ENCODE results near the gene SUPT6H. TPM values are rescaled to one million over a fixed set of nuclear protein-coding genes. Genes with fewer than 3 reads are reported as not detected.

SUPT6H gene
- total and polyA plus RNA-seq, 2 donors (not counting 3 experiments of a cell fraction or from before 2014, with no cell fraction given), result 33.9 to 79.2 TPM

- no peak overlapping the region for H2AFZ ChIP-seq (ENCODE audit: low read depth, low read length)
- no peak overlapping the region for H3K4me2 ChIP-seq (ENCODE audit: insufficient read depth, low read length)
- no peaks in the 10 kb centered on the region for H3K9me3 ChIP-seq (replicated peaks; ENCODE audit: control insufficient read depth, insufficient read depth, low read length)
- H3K9ac ChIP-seq (replicated peaks; ENCODE audit: extremely low read depth, insufficient read depth, low read length), result no peak overlapping the region
- FAIRE-seq (no peak), DNase-seq (ENCODE audit: low read depth, low spot score) (no peak)
- no peaks in the 10 kb centered on the region for H3K9me1 ChIP-seq (replicated peaks; ENCODE audit: control insufficient read depth, extremely low read depth, insufficient read depth, low read length)
- H3K4me3 ChIP-seq (replicated peaks in 1 of 3; ENCODE audit: insufficient read depth in 1 of 3, low read depth in 1 of 3, low read length in 3 of 3), result no peak overlapping the region
- no peaks in the 10 kb centered on the region for H4K20me1 ChIP-seq (replicated peaks; ENCODE audit: control insufficient read depth, extremely low read depth, insufficient read depth, low read length)
- dilution Hi-C loops (cut with MboI; ENCODE audit: extremely low pct_ligation_motif_present, low sequenced_read_pairs) (no loop called here), intact Hi-C loops (cut with micrococcal nuclease) (loop anchor here (5.0 kb wide), 1 partner anchor 52 kb away; the partner anchor contains the start of genes SDF2 and SUPT6H)
- no TSS peak for BruUV-seq (replicated peaks)
- TF ChIP-seq POLR2A (IDR thresholded peaks at IDR 0.05; ENCODE audit: low read depth, low read length) (no peak), MAX (IDR thresholded peaks at IDR 0.05; ENCODE audit: insufficient read depth, insufficient read length) (no peak), EZH2 (IDR thresholded peaks at IDR 0.05; ENCODE audit: borderline replicate concordance, low read depth, low read length, severe bottlenecking) (no peak), MYC (IDR thresholded peaks at IDR 0.05; ENCODE audit: low read depth, low read length) (no peak), GATA2 (IDR thresholded peaks at IDR 0.05; ENCODE audit: insufficient read depth, insufficient read length, low read depth, low read length) (no peak), JUN (IDR thresholded peaks at IDR 0.05; ENCODE audit: borderline replicate concordance, insufficient read depth, insufficient read length, low read depth) (no peak), CTCF (IDR thresholded peaks at IDR 0.05; ENCODE audit: extremely low read depth in 1 of 2, insufficient read depth in 1 of 2, low read depth in 1 of 2, low read length in 2 of 2) (no peak), FOS (IDR thresholded peaks at IDR 0.05; ENCODE audit: borderline replicate concordance, insufficient read depth, low read length) (no peak), POLR2AphosphoS5 (IDR thresholded peaks at IDR 0.05; ENCODE audit: insufficient read depth, low read depth, low read length) (no peak)
- CTCF ChIA-PET, result interaction anchor here (5.2 kb wide), 1 partner anchor 12 kb away, joined by 21 read pairs; the partner anchor contains the start of gene TLCD1
- peaks cover 24% of the 10 kb centered on the region for H3K4me1 ChIP-seq (ENCODE audit: control insufficient read depth, extremely low read depth, insufficient read depth, low read length)
- peaks cover 0 to 11% of the 10 kb centered on the region in 2 experiments for H3K36me3 ChIP-seq (ENCODE audit: control insufficient read depth in 2 of 2, extremely low read depth in 1 of 2, insufficient read depth in 2 of 2, low read length in 2 of 2)
- POLR2A ChIA-PET, result no interaction called here
- no peaks in the 10 kb centered on the region for H3K27me3 ChIP-seq (ENCODE audit: control insufficient read depth in 2 of 2, insufficient read depth in 2 of 2, low read length in 2 of 2)
- peaks cover 6% of the 10 kb centered on the region for H3K79me2 ChIP-seq (ENCODE audit: control insufficient read depth, insufficient read depth, low read length)
- H3K27ac ChIP-seq (ENCODE audit: insufficient read depth, low read depth, low read length), result no peak overlapping the region
These were observed 52.3 kb downstream of the SUPT6H start for GRCh38 chr17:28714281-28714680.

All from endothelial cell of umbilical vein (primary cell).